H1 (cell line): ENCODE measurements around the gene NUP50. TPM values are rescaled to one million over a fixed set of nuclear protein-coding genes. Genes with fewer than 3 reads are reported as not detected.

ENCODE experiments used
- CTCF ChIA-PET: fragments of 300-600 bp; sonication (Branson Sonifier 250); formaldehyde crosslinking; loops from one replicate; lab custom pipeline; 2021; ENCODE audit not compliant: partially characterized antibody; lab: Charles Lee
- POLR2A ChIA-PET: fragments of 300-600 bp; sonication (Branson Sonifier 250); formaldehyde crosslinking; loops from one replicate; lab custom pipeline; 2021; ENCODE audit warnings: inconsistent platforms; ENCODE audit not compliant: partially characterized antibody; lab: Charles Lee
- DNase-seq, 2 experiments: peaks; one replicate each; pipeline versions ENCODE4 v3.0.0 to v3.0.0-alpha.2; 2010 to 2022; ENCODE audit warnings: low spot score in 2 of 2, low read depth in 1 of 2, mixed read lengths in 1 of 2
- FAIRE-seq: peaks from 2 replicates; lab custom pipeline; 2011; peaks lifted over from hg19 to GRCh38; lab: Jason Lieb, UNC
- H2AFZ ChIP-seq: 2 replicates; pipeline ENCODE4 v1.8.1; 2012; ENCODE audit warnings: low read length, inconsistent platforms
- H2AK5ac ChIP-seq: 2 replicates; pipeline ENCODE4 v1.6.1; 2013; ENCODE audit warnings: low read depth, low read length
- H2BK120ac ChIP-seq: replicated peaks from 2 replicates; pipeline ENCODE3; 2013; ENCODE audit warnings: low read depth, low read length, inconsistent platforms
- H2BK12ac ChIP-seq: 2 replicates; pipeline ENCODE4 v1.6.1; 2013; ENCODE audit warnings: low read depth, low read length
- H2BK15ac ChIP-seq: 2 replicates; pipeline ENCODE4 v1.6.1; 2013; ENCODE audit warnings: low read length
- H2BK20ac ChIP-seq: 2 replicates; pipeline ENCODE4 v1.6.1; 2013; ENCODE audit warnings: low read length
- H2BK5ac ChIP-seq: 2 replicates; pipeline ENCODE4 v1.6.1; 2013; ENCODE audit warnings: low read depth, low read length
- H3K14ac ChIP-seq: 2 replicates; pipeline ENCODE4 v1.6.1; 2013; ENCODE audit warnings: inconsistent platforms; ENCODE audit not compliant: insufficient read length
- H3K18ac ChIP-seq: 2 replicates; pipeline ENCODE4 v1.6.1; 2013; ENCODE audit warnings: low read length; ENCODE audit errors: extremely low read depth
- H3K23ac ChIP-seq: 2 replicates; pipeline ENCODE4 v1.6.1; 2013; ENCODE audit warnings: inconsistent platforms; ENCODE audit not compliant: insufficient read length
- H3K23me2 ChIP-seq: 2 replicates; pipeline ENCODE4 v1.6.1; 2013; ENCODE audit warnings: low read depth, low read length
- H3K27ac ChIP-seq: 2 replicates; pipeline ENCODE4 v1.6.1; 2011; ENCODE audit warnings: low read depth, low read length, inconsistent platforms
- H3K27me3 ChIP-seq, 4 experiments: replicated peaks in 1 of 4; 1 replicate in 1 of 4; 2 replicates in 3 of 4; pipeline versions ENCODE4 v1.6.1 to v1.8.1; 2011 to 2013; ENCODE audit warnings: low read length in 3 of 4, mild to moderate bottlenecking in 3 of 4, inconsistent platforms in 2 of 4, mixed read lengths in 2 of 4, moderate library complexity in 1 of 4; ENCODE audit not compliant: control insufficient read depth in 3 of 4, insufficient read depth in 3 of 4; ENCODE audit errors: extremely low read depth in 1 of 4
- H3K36me3 ChIP-seq, 4 experiments: 2 replicates each; pipeline versions ENCODE4 v1.6.1 to v1.8.1; 2011 to 2013; ENCODE audit warnings: mild to moderate bottlenecking in 4 of 4, low read length in 3 of 4, moderate library complexity in 2 of 4, control low read depth in 1 of 4, inconsistent platforms in 1 of 4; ENCODE audit not compliant: insufficient read depth in 4 of 4, control insufficient read depth in 2 of 4
- H3K4ac ChIP-seq: replicated peaks from 2 replicates; pipeline ENCODE3; 2013; ENCODE audit warnings: low read length, low read depth, mixed read lengths, inconsistent platforms; ENCODE audit not compliant: insufficient read length
- H3K4me1 ChIP-seq, 4 experiments: replicated peaks in 1 of 4; 1 replicate in 1 of 4; 2 replicates in 3 of 4; pipeline versions ENCODE4 v1.6.1 to v1.8.1; 2011 to 2013; ENCODE audit warnings: low read length in 3 of 4, inconsistent platforms in 2 of 4, mixed read lengths in 1 of 4; ENCODE audit not compliant: insufficient read depth in 4 of 4, control insufficient read depth in 3 of 4
- H3K4me2 ChIP-seq, 2 experiments: 2 replicates each; pipeline versions ENCODE4 v1.6.1 to v1.8.1; 2011 to 2013; ENCODE audit warnings: low read depth in 2 of 2, low read length in 2 of 2, control low read depth in 1 of 2, inconsistent platforms in 1 of 2, mild to moderate bottlenecking in 1 of 2; ENCODE audit not compliant: insufficient read depth in 1 of 2
- H3K4me3 ChIP-seq, 4 experiments: fragments of 200-600, 300-600 bp in 1 of 4; sonication (generic), shearing (Covaris generic), sonication (Bioruptor Twin) in 1 of 4; 2 replicates each; pipeline versions ENCODE4 v1.5.1 to v1.8.1; 2011 to 2016; ENCODE audit warnings: low read length in 4 of 4, low read depth in 3 of 4, control low read depth in 2 of 4, inconsistent platforms in 2 of 4, mild to moderate bottlenecking in 2 of 4, mixed read lengths in 1 of 4, moderate library complexity in 1 of 4; ENCODE audit not compliant: insufficient read depth in 2 of 4; ENCODE audit errors: extremely low read depth in 1 of 4
- H3K56ac ChIP-seq: replicated peaks from 2 replicates; pipeline ENCODE3; 2013; ENCODE audit warnings: low read depth, mild to moderate bottlenecking, mixed read lengths, low read length, inconsistent platforms; ENCODE audit not compliant: insufficient read length
- H3K79me1 ChIP-seq: 2 replicates; pipeline ENCODE4 v1.6.1; 2013; ENCODE audit warnings: low read depth, low read length, control low read depth
- H3K79me2 ChIP-seq, 2 experiments: 2 replicates each; pipeline versions ENCODE4 v1.6.1 to v1.8.1; 2012 to 2013; ENCODE audit warnings: low read length in 2 of 2, mild to moderate bottlenecking in 2 of 2, inconsistent platforms in 1 of 2; ENCODE audit not compliant: insufficient read depth in 2 of 2, control insufficient read depth in 1 of 2
- H3K9ac ChIP-seq, 4 experiments: replicated peaks in 1 of 4; 1 replicate in 1 of 4; 2 replicates in 3 of 4; pipeline versions ENCODE4 v1.6.1 to v1.8.1; 2011 to 2013; ENCODE audit warnings: low read depth in 3 of 4, low read length in 3 of 4, control low read depth in 2 of 4, mild to moderate bottlenecking in 2 of 4, moderate library complexity in 2 of 4, inconsistent platforms in 1 of 4; ENCODE audit errors: extremely low read depth in 1 of 4
- H3K9me3 ChIP-seq, 2 experiments: 2 replicates each; pipeline versions ENCODE4 v1.6.1 to v1.8.1; 2012 to 2013; ENCODE audit warnings: mild to moderate bottlenecking in 2 of 2, moderate library complexity in 2 of 2, control low read depth in 1 of 2, inconsistent platforms in 1 of 2, low read depth in 1 of 2, low read length in 1 of 2, mixed read lengths in 1 of 2; ENCODE audit not compliant: insufficient read depth in 2 of 2
- H4K20me1 ChIP-seq, 2 experiments: replicated peaks in 1 of 2; 2 replicates each; pipeline versions ENCODE3 to v1.8.1; 2011 to 2013; ENCODE audit warnings: inconsistent platforms in 2 of 2, low read length in 2 of 2, mild to moderate bottlenecking in 1 of 2; ENCODE audit not compliant: insufficient read depth in 2 of 2, control insufficient read depth in 1 of 2
- H4K5ac ChIP-seq: 2 replicates; pipeline ENCODE4 v1.6.1; 2013; ENCODE audit warnings: low read length, low read depth, mixed read lengths, inconsistent platforms; ENCODE audit not compliant: insufficient read length
- H4K8ac ChIP-seq: 2 replicates; pipeline ENCODE4 v1.8.0; 2013; ENCODE audit warnings: mild to moderate bottlenecking, moderate library complexity, low read length, inconsistent platforms; ENCODE audit not compliant: insufficient read depth; ENCODE audit errors: extremely low read depth
- H4K91ac ChIP-seq: replicated peaks from 2 replicates; pipeline ENCODE3; 2013; ENCODE audit warnings: low read length, mixed read lengths, inconsistent platforms; ENCODE audit not compliant: insufficient read length
- ATF2 ChIP-seq: IDR thresholded peaks from 2 replicates; pipeline ENCODE4 v1.6.1; 2012; ENCODE audit warnings: low read length, inconsistent platforms
- CTBP2 ChIP-seq: IDR thresholded peaks from 2 replicates; pipeline ENCODE4 v1.7.0; 2011; ENCODE audit warnings: borderline replicate concordance, mild to moderate bottlenecking, moderate library complexity, mixed read lengths, low read length; ENCODE audit not compliant: insufficient read depth, insufficient read length
- CTCF ChIP-seq, 3 experiments: IDR thresholded peaks; 1 replicate in 2 of 3; 2 replicates in 1 of 3; pipeline versions ENCODE4 v1.5.1 to v1.6.1; 2011; ENCODE audit warnings: low read length in 3 of 3, mild to moderate bottlenecking in 3 of 3, inconsistent platforms in 2 of 3, low read depth in 1 of 3, moderate library complexity in 1 of 3; ENCODE audit not compliant: insufficient read depth in 1 of 3; ENCODE audit errors: control extremely low read depth in 1 of 3
- HDAC6 ChIP-seq: IDR thresholded peaks from one replicate; pipeline ENCODE4 v1.7.1; 2012; ENCODE audit warnings: low read depth, mild to moderate bottlenecking, inconsistent platforms, low read length, moderate library complexity
- POLR2AphosphoS5 ChIP-seq: IDR thresholded peaks from 2 replicates; pipeline ENCODE4 v1.6.1; 2011; ENCODE audit warnings: low read depth, low read length
- RXRA ChIP-seq: IDR thresholded peaks from 2 replicates; pipeline ENCODE4 v1.6.1; 2011; ENCODE audit warnings: low read depth, mild to moderate bottlenecking, low read length, moderate library complexity; ENCODE audit not compliant: insufficient read depth
- ZNF274 ChIP-seq: IDR thresholded peaks from 2 replicates; pipeline ENCODE4 v1.7.0; 2012; ENCODE audit warnings: low read length, borderline replicate concordance; ENCODE audit errors: extremely low read depth
- WGBS, 2 experiments: shearing (Covaris generic) in 1 of 2; methylation state at CpG; one replicate each; pipeline versions ENCODE4 v1.1.6 to v1.1.7; 2013 to 2015; ENCODE audit warnings: low lambda C conversion rate in 2 of 2, mixed read lengths in 2 of 2, inconsistent platforms in 1 of 2, low coverage in 1 of 2, missing lambda C conversion rate in 1 of 2; ENCODE audit not compliant: insufficient replicate concordance in 2 of 2, insufficient coverage in 1 of 2, insufficient read length in 1 of 2; ENCODE audit errors: extremely low coverage in 1 of 2, missing lambda C conversion rate in 1 of 2; 5-methylcytosine and 5-hydroxymethylcytosine counted together
- polyA plus RNA-seq, 7 experiments: library from polyadenylated mRNA; depleted of rRNA in 3 of 7; stranded (reverse) in 5 of 7; unstranded in 2 of 7; fragments of >200 nt in 5 of 7; fragments of 200-250 nt in 2 of 7; gene quantifications; 1 replicate in 5 of 7; 2 replicates in 1 of 7; 4 replicates in 1 of 7; pipeline versions ENCODE4 v1.2.1 to v1.2.3, GENCODE V29; 2011 to 2013; ENCODE audit warnings: missing spikeins in 2 of 7, mixed read lengths in 2 of 7
- total RNA-seq: library from RNA; stranded (reverse); fragmentation: NEBNext Ultra II Directional; extraction: Animal tissue kit (Norgen Biotek cat#: 25700); gene quantifications from 2 replicates; pipeline ENCODE4 v1.2.1, GENCODE V29; 2021

Gene NUP50
- total and polyA plus RNA-seq, 2 of the 8 experiments (the other 6 are each of a cell fraction or from before 2014, with no cell fraction given): 20.0 to 112 TPM

- no peak overlapping the region for H2BK15ac ChIP-seq
- ChIA-PET POLR2A (interaction anchor here (0.6 to 1.0 kb wide), 2 partner anchors 18 to 20 kb away, joined by 3 to 4 read pairs; no protein-coding TSS in a partner anchor), CTCF (interaction anchor here (0.6 to 4.4 kb wide), 35 partner anchors 8 to 1514 kb away, joined by 3 to 25 read pairs (median 4); no protein-coding TSS in a partner anchor)
- no peak overlapping the region for H2AK5ac ChIP-seq
- 94% methylated on average over 23 of the region's 24 CpGs; no CpG with 5 or more reads in 1 of the 2 experiments for WGBS, 2 experiments
- H2BK12ac ChIP-seq: no peak overlapping the region
- H3K56ac ChIP-seq: no peak overlapping the region
- H3K27ac ChIP-seq: no peak overlapping the region
- H3K79me1 ChIP-seq: peaks cover 3% of the 10 kb centered on the region
- H2BK20ac ChIP-seq: no peak overlapping the region
- no peak overlapping the region for H3K4me3 ChIP-seq
- H2AFZ ChIP-seq: no peak overlapping the region
- H3K4me1 ChIP-seq: peaks cover 0 to 20% (median 8%) of the 10 kb centered on the region in 4 experiments; a peak in 6 of 7 replicates
- DNase-seq (no peak), FAIRE-seq (no peak)
- no peaks in the 10 kb centered on the region for H3K9me3 ChIP-seq
- H3K18ac ChIP-seq: no peak overlapping the region
- no peak overlapping the region for H3K9ac ChIP-seq
- H3K14ac ChIP-seq: no peak overlapping the region
- H3K79me2 ChIP-seq: 0 out of 4 replicates have a peak, but pooled peaks cover 0 to 3% of the 10 kb centered on the region in 2 experiments
- H4K91ac ChIP-seq: no peak overlapping the region
- H3K4ac ChIP-seq: no peak overlapping the region
- H3K23ac ChIP-seq: no peak overlapping the region
- peaks cover 7 to 16% of the 10 kb centered on the region in 2 experiments for H4K20me1 ChIP-seq
- H2BK120ac ChIP-seq: no peak overlapping the region
- no peak overlapping the region for H3K4me2 ChIP-seq
- no peaks in the 10 kb centered on the region; a peak in 1 of 8 replicates for H3K36me3 ChIP-seq
- no peak overlapping the region for H4K5ac ChIP-seq
- H4K8ac ChIP-seq: no peak overlapping the region
- no peaks in the 10 kb centered on the region for H3K23me2 ChIP-seq
- no peaks in the 10 kb centered on the region for H3K27me3 ChIP-seq
- no peak overlapping the region for H2BK5ac ChIP-seq
- TF ChIP-seq ZNF274: no peak
- no peak for TF ChIP-seq ATF2
- no peak for TF ChIP-seq RXRA
- no peak for TF ChIP-seq POLR2AphosphoS5
- no peak for TF ChIP-seq CTBP2
- TF ChIP-seq HDAC6: no peak
- TF ChIP-seq CTCF (IDR thresholded peaks at IDR 0.05; ENCODE audit: control extremely low read depth in 1 of 3, insufficient read depth in 1 of 3, low read depth in 1 of 3, low read length in 3 of 3): no peak
Observed at GRCh38 chr22:45207981-45208664, 44.4 kb downstream of the NUP50 start.
